Liver (tissue), 3 donors: ENCODE measurements around the gene SMYD1.

Experiments
- GABPA ChIP-seq, 2 donors: IDR thresholded peaks in 1 of 2; conservative IDR thresholded peaks in 1 of 2; 2 replicates each; pipeline ENCODE4 v1.6.1; 2016; ENCODE audit warnings: antibody characterized with exemption in 2 of 2, mild to moderate bottlenecking in 1 of 2, moderate library complexity in 1 of 2
- JUND ChIP-seq, 2 donors: IDR thresholded peaks; 2 replicates each; pipeline ENCODE4 v1.6.1; 2016; ENCODE audit warnings: antibody characterized with exemption in 2 of 2
- RAD21 ChIP-seq, 2 donors: IDR thresholded peaks; 2 replicates each; pipeline ENCODE4 v1.6.1; 2016; ENCODE audit warnings: antibody characterized with exemption in 2 of 2, mild to moderate bottlenecking in 2 of 2
- YY1 ChIP-seq: IDR thresholded peaks from 2 replicates; pipeline ENCODE4 v1.6.1; 2016; ENCODE audit warnings: antibody characterized with exemption, mild to moderate bottlenecking
- TF ChIP-seq, protein P1 (sequence below): IDR thresholded peaks from 2 replicates; pipeline ENCODE4 v1.6.1; 2016; ENCODE audit warnings: antibody characterized with exemption
- TF ChIP-seq, protein P2 (sequence below): IDR thresholded peaks from 2 replicates; pipeline ENCODE4 v1.6.1; 2016; ENCODE audit warnings: antibody characterized with exemption, mild to moderate bottlenecking
- TF ChIP-seq, protein P3 (sequence below): fragments of 150-350 bp; IDR thresholded peaks from 2 replicates; pipeline ENCODE4 v1.5.1; 2017; ENCODE audit warnings: improper control_type of control experiment, low read depth, low read length; ENCODE audit not compliant: missing input control
- TF ChIP-seq, protein P4 (sequence below): IDR thresholded peaks from 2 replicates; pipeline ENCODE4 v1.6.1; 2016; ENCODE audit warnings: antibody characterized with exemption
- donor health status: healthy.
- donor health status: healthy.

DNA sequence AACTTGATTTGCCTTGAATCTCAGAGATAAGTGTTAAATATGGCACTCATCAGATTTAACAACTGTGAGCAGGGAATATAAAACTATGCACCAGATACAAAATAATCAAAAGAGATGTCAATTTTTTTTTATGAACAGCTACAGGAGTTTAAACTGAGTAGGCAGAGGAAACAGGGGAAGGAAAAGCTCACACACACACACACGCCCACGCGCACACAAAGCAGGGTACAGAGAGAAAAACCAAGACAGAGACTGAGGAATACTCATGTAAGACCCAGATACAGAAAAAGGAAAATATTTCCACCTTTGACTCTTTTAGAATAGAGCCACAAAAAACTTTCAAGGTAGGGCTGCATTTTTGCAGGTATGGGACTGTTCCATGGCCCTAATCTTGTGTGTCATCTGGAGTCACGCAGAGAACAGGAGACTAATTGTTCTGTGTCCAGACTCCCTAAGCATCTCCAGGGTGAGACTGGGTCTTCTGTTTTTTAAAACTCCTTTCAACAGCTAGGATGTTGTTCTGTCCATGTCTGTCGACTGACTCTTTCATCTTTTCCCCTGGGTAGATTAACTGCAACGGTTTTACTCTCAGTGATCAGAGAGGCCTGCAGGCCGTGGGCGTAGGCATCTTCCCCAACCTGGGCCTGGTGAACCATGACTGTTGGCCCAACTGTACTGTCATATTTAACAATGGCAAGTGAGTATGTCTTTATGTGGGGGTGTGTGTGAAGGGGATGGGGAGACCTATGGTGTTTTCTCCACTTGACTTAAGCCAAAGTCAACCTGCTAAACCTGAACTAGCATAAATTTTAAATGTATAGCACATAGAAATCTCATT is 23.0 kb downstream of the SMYD1 start:
- TF ChIP-seq, protein P1, sequence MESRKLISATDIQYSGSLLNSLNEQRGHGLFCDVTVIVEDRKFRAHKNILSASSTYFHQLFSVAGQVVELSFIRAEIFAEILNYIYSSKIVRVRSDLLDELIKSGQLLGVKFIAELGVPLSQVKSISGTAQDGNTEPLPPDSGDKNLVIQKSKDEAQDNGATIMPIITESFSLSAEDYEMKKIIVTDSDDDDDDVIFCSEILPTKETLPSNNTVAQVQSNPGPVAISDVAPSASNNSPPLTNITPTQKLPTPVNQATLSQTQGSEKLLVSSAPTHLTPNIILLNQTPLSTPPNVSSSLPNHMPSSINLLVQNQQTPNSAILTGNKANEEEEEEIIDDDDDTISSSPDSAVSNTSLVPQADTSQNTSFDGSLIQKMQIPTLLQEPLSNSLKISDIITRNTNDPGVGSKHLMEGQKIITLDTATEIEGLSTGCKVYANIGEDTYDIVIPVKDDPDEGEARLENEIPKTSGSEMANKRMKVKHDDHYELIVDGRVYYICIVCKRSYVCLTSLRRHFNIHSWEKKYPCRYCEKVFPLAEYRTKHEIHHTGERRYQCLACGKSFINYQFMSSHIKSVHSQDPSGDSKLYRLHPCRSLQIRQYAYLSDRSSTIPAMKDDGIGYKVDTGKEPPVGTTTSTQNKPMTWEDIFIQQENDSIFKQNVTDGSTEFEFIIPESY: no peak
- TF ChIP-seq, protein P2, sequence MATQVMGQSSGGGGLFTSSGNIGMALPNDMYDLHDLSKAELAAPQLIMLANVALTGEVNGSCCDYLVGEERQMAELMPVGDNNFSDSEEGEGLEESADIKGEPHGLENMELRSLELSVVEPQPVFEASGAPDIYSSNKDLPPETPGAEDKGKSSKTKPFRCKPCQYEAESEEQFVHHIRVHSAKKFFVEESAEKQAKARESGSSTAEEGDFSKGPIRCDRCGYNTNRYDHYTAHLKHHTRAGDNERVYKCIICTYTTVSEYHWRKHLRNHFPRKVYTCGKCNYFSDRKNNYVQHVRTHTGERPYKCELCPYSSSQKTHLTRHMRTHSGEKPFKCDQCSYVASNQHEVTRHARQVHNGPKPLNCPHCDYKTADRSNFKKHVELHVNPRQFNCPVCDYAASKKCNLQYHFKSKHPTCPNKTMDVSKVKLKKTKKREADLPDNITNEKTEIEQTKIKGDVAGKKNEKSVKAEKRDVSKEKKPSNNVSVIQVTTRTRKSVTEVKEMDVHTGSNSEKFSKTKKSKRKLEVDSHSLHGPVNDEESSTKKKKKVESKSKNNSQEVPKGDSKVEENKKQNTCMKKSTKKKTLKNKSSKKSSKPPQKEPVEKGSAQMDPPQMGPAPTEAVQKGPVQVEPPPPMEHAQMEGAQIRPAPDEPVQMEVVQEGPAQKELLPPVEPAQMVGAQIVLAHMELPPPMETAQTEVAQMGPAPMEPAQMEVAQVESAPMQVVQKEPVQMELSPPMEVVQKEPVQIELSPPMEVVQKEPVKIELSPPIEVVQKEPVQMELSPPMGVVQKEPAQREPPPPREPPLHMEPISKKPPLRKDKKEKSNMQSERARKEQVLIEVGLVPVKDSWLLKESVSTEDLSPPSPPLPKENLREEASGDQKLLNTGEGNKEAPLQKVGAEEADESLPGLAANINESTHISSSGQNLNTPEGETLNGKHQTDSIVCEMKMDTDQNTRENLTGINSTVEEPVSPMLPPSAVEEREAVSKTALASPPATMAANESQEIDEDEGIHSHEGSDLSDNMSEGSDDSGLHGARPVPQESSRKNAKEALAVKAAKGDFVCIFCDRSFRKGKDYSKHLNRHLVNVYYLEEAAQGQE: no peak
- TF ChIP-seq, protein P3, sequence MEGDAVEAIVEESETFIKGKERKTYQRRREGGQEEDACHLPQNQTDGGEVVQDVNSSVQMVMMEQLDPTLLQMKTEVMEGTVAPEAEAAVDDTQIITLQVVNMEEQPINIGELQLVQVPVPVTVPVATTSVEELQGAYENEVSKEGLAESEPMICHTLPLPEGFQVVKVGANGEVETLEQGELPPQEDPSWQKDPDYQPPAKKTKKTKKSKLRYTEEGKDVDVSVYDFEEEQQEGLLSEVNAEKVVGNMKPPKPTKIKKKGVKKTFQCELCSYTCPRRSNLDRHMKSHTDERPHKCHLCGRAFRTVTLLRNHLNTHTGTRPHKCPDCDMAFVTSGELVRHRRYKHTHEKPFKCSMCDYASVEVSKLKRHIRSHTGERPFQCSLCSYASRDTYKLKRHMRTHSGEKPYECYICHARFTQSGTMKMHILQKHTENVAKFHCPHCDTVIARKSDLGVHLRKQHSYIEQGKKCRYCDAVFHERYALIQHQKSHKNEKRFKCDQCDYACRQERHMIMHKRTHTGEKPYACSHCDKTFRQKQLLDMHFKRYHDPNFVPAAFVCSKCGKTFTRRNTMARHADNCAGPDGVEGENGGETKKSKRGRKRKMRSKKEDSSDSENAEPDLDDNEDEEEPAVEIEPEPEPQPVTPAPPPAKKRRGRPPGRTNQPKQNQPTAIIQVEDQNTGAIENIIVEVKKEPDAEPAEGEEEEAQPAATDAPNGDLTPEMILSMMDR: no peak
- TF ChIP-seq RAD21 (IDR thresholded peaks at IDR 0.05) (no peak), YY1 (no peak), GABPA (IDR thresholded peaks at IDR 0.05 in 1 of 2, conservative IDR thresholded peaks at IDR 0.05 in 1 of 2) (no peak), JUND (IDR thresholded peaks at IDR 0.05) (no peak)
- TF ChIP-seq, protein P4, sequence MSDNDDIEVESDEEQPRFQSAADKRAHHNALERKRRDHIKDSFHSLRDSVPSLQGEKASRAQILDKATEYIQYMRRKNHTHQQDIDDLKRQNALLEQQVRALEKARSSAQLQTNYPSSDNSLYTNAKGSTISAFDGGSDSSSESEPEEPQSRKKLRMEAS: no peak
